Measurements from ENCODE around the gene ETS2. TPM values are rescaled to one million over a fixed set of nuclear protein-coding genes. Genes with fewer than 3 reads are reported as not detected.
A peak's percentile ranks its signal among the peaks of the same experiment; 100 is the strongest.

The ETS2 gene
- total RNA-seq, 1 experiment from 2014 or later = 48.2 TPM

DNA sequence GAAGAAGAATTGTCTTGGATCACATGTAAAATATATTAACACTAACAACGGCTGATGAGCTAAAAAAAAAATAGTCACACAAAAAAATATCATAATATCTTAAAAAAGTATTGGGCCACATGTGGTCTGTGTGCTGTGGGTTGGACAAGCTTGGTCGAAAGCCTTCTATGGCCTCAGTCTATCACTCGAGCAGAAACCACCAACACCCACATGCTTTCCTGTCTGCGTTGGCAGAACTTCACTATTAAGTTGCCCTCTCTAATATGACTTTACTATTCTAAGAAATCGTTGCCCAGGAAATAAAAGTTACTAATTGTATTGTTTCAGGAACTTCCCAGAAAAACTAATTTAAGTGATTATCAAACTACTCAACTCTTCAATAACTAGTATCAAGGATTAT is 28.2 kb upstream of the ETS2 start:
- no peak for DNase-seq (ENCODE audit: low read depth)

DNA sequence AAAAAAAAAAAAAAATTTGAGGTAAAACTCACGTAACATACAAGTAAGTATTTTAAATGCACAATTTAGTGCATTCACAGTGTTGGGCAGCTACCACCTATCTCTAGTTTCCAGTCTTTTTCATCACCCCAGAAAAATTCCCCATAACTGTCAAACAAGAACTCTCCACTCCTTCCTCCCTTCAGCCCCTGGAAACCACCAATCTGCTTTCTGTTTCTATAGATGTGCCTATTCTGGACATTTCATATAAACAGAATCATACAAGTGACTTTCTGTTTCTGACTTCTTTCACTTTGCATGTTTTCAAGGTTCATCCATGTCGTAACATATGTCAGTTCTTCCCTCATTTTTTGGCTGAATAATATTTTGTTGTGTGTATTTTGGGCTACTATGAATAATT is 24.9 kb upstream of the ETS2 start:
- DNase-seq (ENCODE audit: low read depth) = no peak

DNA sequence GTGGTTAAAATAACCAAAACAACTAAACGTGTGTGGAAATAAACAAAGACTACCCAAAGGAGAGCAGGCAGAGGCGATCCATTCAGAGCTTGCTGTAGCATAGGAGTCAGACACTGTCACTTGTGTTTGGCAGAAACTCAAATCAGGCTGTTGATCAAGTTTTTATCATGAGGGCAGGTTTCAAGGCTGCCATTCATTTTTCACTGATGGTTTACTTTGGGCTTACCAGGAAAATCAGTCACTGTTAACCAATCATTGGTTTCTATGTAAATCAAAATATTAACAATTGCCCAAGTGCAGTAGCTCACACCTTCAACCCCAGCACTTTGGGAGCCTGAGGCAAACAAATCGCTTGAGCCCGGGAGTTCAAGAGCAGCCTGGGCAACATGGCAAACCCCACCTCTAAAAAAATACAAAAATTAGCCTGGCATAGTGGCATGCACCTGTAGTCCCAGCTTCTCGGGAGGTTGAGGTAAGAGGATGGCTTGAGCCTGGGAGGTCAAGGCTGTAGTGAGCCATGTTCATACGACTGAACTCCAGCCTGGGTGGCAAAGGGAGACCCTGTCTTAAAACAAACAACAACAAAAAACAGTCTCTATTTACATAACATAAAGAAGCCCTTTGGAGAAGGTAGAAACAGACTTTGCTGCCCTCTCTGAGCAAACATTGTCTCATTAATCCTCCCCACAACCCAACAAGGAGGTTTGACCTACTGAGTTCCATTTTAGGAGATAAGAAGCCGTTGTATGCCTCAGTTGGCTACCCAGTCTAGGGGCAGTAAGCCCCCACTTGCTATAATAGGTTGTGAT is 21.1 kb upstream of the ETS2 start:
- DNase-seq (ENCODE audit: low read depth) = no peak

DNA sequence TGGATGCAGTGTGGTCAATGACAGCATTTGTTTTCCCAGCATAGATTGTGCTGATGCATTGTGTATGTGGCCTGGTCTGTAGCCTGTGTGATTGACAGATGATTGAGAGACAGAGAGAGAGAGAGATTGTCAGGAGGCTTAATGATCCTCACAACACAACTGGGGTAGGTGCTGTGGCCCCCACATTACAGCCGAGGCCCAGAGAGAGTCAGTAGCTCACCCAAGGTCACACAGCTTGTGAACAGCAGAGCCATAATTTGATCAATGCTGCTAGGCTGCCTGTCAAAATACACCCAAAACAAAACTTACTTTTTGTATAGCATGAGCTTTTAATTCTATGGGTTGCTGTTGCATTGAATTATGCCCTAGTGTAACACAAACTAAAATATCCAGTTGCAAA is 20.2 kb upstream of the ETS2 start:
- DNase-seq (ENCODE audit: low read depth) = no peak

DNA sequence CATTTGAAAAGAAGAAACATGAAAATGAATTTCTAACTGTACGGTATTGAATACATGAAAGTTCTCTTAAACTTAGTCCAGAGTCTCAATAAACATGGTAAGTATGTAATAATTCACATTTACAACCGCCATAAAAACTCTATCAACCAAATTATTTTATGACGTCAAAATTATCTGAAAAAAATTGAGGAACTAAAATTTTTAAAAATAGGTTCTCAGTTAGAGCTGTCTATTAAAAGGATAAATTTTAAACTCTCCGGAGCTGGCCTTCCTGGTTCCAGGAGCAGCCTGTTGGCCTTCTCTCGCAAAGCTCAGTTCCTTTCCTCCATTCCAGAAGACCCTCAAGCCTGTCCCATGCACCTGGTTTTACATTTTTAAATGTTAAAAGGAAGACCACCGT is 18.7 kb upstream of the ETS2 start:
- no peak for DNase-seq (ENCODE audit: low read depth)

DNA sequence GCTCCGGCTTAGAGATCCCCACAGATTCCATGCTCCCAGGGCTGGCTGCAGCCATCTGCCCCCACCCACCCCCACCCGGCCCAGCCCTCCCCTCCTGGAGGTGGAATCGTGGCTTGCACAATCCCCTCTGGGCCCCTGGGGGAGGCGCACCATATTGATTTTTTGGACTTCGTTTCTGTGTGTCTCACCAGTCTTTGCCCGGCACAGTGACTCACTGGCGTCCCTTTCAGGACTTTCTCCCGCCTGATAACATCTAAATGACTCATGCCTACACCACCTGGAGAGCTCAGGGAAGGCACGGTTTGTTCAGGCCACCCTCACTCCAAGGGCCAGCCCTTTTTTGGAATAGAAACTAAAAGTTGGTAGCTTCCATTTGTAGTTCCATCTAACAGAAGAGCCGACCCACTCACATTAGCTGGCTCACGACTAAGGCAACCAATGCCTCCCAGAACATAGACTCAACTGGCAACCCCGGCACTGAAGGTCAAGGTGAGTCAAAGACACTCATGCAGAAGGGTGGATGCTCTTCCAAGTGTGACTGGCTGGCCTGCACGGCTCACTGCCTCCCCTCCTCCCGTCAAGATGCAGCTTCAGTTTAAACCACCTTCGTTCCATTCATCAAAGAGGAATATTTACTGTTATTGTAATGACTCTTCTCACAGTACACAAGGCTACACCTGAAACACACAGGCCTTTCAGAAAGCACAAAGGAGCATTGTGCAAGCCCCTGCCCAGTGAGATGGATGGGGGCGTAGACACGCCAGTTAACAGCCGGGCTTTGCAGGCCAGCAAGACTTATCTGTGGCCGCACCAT is 18.1 kb upstream of the ETS2 start:
- peak; percentile 93 for DNase-seq (ENCODE audit: low read depth)

DNA sequence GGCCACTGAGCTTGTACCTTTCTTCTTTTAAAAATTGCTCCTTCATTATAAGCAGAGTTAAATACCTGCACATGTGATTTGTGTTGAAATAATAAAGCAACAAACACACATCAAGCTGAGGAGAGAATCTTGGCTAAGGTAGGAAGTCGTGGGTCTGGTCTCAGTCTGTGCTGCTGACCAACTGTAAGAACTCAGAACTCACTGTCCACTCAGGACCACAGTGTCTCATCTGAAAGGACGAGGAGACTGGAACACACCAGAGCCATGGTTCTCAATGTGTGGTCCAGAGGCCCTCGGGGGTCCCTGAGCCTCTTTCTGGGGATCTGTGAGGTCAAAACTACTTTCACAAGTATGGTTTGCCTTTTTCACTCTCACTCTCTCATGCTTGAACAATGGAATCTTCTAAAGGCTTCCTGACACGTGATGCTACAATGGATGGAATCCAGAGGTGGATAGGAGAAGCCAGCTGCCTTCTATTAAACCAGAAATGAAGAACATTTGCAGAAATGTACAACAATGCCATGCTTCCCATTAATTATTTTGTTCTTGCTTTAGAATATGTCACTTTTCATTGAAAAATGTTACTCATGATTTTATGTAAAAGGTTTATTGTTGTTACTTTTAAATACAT is 17.3 kb upstream of the ETS2 start:
- DNase-seq (ENCODE audit: low read depth) = no peak

DNA sequence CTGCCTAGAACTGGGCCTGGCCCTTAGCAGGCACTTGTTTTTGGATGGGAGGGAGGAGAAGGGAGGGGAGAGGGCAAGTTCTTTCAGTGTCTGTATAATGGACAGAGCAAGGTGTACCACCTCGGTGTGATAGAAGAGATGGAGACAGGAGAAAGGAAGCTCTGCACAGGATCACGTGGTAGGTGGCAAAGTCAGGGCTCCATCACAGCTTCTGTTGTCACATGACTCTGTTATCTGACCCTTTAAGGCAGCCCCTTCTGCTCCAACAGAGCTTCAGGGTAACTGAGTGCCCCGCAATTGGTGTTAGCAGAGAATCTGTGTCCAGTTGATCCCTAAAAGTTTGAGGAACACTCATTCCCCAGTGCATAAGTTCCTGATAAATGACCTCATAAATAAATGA is 16.5 kb upstream of the ETS2 start:
- DNase-seq (ENCODE audit: low read depth) = no peak

DNA sequence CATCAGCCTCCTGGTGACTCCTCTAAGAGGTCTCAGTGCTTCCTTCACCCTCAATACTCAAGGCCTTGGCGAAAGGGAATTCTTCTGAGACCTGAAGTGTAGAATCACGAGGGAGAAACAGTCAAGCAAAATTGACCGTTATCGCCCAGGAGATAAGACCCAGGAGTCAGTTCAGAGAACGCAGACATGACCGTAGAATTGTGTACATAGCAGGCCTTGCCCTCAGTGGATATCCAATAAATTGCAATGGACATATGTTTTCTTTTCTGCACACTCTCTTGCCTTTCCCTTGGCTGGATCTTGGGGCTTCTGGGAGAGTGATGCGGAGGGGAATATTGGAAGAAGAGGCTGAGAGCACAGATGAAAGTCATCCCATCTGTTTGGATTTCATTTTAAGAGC is 15.7 kb upstream of the ETS2 start:
- no peak for DNase-seq (ENCODE audit: low read depth)

DNA sequence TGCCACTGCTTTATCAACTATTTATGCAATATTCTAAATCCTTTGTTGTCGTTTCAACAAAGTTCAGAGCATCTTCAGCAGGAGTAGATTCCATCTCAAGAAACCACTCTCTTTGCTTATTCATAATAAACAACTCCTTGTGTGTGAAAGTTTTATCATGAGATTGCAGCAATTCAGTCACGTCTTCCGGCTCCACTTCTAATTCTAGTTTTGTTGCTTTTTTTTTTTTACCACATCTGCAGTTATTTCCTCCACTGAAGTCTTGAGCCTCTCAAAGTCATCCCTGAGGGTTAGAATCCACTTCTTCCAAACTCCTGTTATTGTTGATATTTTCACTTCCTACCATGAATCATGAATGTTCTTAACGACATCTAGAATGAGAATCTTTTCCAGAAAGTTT is 14.8 kb upstream of the ETS2 start:
- DNase-seq (ENCODE audit: low read depth) = no peak

DNA sequence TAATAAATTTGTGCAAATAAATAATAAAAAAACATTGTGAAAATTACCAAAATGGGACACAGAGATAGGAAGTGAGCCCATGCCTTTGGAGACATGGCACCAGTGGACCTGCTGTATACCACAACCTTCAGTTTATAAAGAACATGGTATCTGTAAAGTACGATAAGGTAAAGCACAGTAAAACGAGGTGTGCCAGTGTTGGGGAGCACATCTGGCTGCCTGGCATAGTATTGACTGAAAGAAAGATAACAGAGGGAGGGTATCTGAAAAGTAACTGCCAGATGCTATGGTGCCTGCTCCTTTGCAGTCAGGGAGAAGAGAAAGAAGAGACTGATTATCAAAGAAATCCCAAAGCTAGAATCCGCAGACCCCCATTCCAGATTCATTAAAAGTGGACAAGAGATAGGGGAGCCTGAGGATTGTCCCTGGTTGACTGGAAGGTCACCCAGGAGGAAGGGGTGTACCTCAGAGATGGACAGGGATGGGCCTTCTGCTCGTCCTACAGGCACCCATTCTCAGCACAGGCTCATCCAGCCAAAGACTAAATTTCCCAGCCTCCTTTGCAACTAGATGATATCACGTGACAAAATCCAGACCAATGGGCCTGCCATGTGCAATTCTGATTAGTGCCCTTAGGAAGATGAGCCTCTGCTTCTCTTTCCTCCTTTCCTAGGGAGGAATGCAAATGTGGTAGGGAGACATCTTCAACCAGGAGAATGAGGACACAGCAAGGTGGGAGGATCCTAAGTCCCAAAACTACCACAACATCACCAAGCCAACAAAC is 12.9 kb upstream of the ETS2 start:
- DNase-seq (ENCODE audit: low read depth) = no peak

DNA sequence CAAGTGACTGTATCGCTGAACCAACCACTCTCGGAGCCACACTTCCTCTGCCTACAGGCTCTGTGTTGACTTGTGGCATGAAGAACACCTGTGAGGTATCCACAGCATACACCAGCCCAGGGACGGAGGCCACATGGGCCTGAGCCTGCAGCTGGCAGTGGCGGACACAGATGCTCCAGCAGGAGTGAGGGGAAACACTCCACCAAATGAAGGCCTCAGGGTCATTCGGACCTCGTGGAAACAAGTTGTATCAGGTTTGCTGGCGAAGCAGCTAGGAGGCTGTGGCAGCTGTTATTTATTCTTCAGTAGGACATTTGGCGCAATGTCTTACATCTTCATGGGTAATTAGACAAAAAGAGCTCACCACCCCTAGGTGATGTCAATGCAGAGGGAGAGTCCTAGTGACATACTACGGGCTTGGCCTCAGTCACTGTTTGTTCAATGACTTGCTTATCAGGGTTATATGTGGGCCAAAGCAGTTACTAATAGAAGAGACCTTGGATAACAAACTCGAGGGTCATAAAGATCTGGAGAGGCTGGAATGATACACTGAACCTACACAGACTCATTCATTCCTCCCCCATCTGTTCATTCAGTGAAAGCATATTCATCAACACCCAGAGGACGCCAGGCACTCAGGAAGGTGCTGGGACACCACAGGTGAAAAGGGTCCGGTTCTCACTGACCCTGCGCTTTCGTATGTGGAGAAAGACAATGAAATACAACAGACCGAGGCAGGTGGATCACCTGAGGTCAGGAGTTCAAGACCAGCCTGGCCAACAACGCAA is 11.6 kb upstream of the ETS2 start:
- no peak for DNase-seq (ENCODE audit: low read depth)

DNA sequence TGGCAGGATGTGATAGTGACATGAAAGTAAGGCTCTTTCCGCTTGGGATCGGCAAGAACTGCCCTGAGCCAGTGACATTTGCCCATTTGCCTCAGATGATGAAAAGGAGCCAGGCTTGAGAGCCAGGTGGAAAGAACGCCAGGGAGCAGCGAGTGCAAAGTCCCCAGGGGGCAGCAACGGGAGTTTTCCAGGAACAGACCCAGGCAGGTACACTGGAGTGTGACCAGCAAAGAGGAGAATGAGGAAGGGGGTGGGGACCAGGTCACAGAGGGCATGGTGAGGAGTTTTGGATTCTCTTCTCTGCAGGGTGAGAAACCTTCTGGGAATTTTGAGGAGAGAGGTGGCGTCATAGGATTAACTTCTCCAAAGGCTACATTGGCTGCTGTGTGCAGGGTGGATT is 10.8 kb upstream of the ETS2 start:
- DNase-seq (ENCODE audit: low read depth) = no peak

DNA sequence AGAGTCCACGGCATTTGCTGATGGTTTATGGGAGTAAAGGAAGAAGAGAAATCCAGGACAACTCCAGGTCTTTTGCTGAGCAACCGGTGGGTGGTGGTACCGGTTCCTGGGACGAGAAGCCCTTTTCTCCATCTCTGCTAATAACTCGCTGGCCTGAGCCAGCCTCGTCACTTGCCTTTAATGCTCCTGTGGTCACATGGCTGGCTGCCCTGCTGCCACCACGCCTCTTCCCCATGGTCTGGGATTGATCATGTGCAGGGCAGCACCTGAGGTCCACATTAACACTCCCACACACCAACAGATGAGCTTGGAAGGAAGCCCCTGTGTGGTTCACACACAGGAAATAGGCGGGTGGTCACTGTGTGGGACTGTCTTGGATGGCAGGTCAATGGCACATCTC is 10.3 kb upstream of the ETS2 start:
- no peak for DNase-seq (ENCODE audit: low read depth)

DNA sequence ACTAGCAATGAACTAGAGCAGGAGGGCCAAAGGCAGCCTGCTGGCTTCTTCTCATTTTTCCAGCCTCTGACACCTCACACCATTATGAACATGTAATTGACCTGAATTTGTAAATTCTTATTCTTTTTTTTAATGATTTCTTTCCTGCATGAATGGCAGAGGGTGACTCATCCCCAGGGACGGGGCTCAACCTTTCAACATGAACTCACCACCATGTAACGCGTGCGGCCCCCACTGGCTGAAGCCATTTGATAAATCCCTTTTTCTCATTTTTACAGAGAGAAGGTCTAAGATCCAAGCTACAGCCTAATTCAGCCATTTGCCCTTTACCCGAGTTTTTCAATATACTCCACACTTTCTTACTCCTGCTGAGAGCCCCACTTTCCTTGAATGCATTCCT is 9.3 kb upstream of the ETS2 start:
- peak; percentile 79 for DNase-seq (ENCODE audit: low read depth)

DNA sequence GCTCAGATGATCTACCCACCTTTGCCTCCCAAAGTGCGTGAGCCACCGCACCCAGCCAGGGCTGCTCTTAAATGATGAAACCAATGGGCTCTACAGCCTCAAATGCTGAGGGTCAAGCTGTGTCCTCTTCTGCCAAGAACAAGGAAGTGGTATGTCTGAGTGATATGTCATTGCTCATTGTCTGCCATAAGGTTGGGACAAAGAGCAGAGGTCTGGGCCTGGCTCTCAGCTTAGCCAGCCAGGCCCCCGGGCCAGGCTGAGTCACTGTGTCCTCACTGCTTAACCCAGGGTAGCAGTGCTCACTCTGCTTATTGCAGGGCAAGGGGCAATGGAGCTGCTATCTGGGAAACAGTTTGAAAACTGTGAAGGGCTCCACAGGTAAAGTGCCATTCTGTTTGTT is 8.3 kb upstream of the ETS2 start:
- DNase-seq (ENCODE audit: low read depth) = no peak

DNA sequence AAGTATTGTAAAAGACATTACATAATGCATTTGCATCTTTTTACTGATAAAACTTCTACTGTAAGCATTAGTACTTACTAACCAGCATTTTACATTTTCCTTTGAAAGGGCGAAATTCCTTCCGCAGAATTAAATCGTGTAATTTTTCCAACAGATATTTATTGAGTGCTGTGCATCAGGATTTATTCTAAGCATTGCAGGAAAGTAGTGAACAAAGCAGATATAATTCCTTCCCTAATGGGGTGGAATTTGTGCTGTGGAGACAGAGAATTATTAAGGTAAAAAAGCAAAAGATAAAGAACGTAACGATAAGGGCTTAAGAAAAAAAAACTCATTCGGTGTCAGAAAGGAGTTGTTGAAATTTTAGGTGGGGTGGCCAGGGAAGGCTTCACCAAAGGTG is 7.6 kb upstream of the ETS2 start:
- DNase-seq (ENCODE audit: low read depth) = no peak

DNA sequence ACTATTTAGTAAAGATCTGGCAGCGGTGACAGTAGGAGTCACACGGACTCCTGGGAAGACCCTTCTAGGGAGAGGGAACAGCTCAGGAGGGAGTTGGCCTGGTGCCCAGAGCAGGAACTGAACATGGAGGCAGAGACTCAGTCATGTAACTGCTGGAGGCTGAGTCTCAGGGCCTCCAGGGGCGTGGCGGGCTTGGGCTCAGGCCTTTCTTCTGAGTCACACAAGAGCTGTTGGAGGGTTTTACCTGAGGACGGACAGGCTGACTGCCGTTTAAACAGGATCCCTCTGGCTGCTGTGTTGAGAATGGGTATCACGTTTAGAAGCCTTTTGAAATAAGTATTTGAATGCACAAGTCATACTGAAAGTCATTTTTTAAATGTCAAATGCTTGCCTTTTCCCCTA is 7.2 kb upstream of the ETS2 start:
- DNase-seq (ENCODE audit: low read depth) = peak; percentile 84

DNA sequence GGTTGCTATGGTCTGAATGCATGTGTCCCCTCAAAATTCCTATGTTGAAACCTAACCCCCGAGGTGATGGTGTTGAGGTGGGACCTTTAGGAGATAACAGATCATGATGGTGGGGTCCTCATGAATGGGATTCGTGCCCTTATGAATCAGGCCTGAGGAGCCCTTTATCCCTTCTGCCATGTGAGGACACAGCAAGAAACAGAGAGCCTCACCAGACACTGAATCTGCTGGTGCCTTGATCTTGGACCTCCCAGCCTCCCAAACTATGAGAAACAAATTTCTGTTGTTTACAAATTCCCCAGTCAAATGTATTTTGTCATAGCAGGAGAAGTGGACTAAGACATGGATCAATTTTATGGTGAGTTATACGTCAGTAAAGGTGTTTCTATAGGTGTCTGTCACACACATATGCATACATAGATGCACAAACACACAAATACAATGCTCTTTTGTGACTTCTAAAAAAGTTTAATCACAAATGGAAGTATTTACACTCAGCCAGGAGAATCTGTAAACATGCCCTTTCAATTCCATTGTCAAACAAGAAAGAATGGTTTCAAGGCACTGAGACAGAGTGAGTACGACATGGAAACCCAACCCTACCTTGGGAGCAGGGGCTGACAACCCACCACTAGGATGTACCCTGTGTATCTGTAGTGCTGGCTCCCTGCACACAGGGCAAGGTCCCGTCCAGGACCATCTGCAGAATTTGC is 5.5 kb upstream of the ETS2 start:
- DNase-seq (ENCODE audit: low read depth) = no peak

All from HT1080 (cell line).